Transverse colon (tissue), 4 donors: ENCODE data around the gene EYA2.

Experiments used
- CTCF ChIP-seq, 5 experiments: fragments of 200-600 bp in 3 of 5; fragments of 450-650 bp in 2 of 5; sonication (generic) in 3 of 5; IDR thresholded peaks; 1 replicate in 2 of 5; 2 replicates in 3 of 5; pipeline ENCODE4 v1.5.1; 2016 to 2017; ENCODE audit warnings: antibody characterized with exemption in 5 of 5, inconsistent platforms in 3 of 5, mild to moderate bottlenecking in 2 of 5, moderate library complexity in 1 of 5
- POLR2A ChIP-seq: fragments of 450-650 bp; IDR thresholded peaks from one replicate; pipeline ENCODE4 v1.6.1; 2016; ENCODE audit warnings: antibody characterized with exemption, mild to moderate bottlenecking, moderate library complexity
- POLR2AphosphoS5 ChIP-seq, 3 donors: sonication (generic); formaldehyde crosslinking; IDR thresholded peaks; one replicate each; pipeline ENCODE4 v1.6.1; 2016; ENCODE audit warnings: antibody characterized with exemption in 3 of 3

- TF ChIP-seq CTCF (IDR thresholded peaks at IDR 0.05), result no peak
- TF ChIP-seq POLR2AphosphoS5 (IDR thresholded peaks at IDR 0.05), result no peak
- TF ChIP-seq POLR2A, result no peak
These were observed 303.6 kb downstream of the EYA2 start for GRCh38 chr20:47198254-47198671.
